SU-DHL-6 (cell line): ENCODE measurements around the gene C5orf24.

Experiments
- EZH2phosphoT487 ChIP-seq: fragments of 200-600 bp; sonication (generic), shearing (Covaris generic); conservative IDR thresholded peaks from 2 replicates; pipeline ENCODE4 v1.6.1; 2018; ENCODE audit warnings: mild to moderate bottlenecking, antibody characterized with exemption, low read length, moderate library complexity, mixed read lengths
- TF ChIP-seq, protein P1 (sequence below): fragments of 200-600 bp; sonication (generic); IDR thresholded peaks from one replicate; pipeline ENCODE4 v1.5.1; 2017; ENCODE audit warnings: antibody characterized with exemption, mild to moderate bottlenecking, low read length, moderate library complexity; ENCODE audit not compliant: insufficient read depth, poor library complexity, severe bottlenecking

DNA sequence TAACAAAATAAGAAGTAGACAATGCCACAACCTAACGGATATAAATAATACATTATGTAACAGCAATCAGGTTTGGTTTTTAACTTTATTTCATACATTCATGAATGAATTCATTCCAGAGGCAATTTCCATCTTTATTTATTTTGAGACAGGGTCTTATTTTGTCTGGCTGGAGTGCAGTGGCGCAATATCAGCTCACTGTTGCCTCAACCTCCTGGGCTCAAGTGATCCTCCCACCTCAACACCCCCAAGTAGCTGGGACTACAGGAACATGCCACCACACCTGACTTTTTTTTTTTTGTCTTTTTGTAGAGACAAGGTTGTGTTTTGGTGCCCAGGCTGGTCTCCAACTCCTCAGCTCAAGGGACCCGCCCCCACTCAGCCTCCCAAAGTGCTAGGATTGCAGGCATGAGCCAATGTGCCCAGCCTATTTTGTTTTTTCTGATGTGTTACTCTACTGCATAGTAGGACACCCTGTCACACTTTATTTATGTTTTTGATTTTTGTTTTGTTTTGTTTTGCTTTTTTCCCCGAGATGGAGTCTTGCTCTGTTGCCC is 26.3 kb upstream of the C5orf24 start:
- TF ChIP-seq, protein P1, sequence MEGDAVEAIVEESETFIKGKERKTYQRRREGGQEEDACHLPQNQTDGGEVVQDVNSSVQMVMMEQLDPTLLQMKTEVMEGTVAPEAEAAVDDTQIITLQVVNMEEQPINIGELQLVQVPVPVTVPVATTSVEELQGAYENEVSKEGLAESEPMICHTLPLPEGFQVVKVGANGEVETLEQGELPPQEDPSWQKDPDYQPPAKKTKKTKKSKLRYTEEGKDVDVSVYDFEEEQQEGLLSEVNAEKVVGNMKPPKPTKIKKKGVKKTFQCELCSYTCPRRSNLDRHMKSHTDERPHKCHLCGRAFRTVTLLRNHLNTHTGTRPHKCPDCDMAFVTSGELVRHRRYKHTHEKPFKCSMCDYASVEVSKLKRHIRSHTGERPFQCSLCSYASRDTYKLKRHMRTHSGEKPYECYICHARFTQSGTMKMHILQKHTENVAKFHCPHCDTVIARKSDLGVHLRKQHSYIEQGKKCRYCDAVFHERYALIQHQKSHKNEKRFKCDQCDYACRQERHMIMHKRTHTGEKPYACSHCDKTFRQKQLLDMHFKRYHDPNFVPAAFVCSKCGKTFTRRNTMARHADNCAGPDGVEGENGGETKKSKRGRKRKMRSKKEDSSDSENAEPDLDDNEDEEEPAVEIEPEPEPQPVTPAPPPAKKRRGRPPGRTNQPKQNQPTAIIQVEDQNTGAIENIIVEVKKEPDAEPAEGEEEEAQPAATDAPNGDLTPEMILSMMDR: no peak
- TF ChIP-seq EZH2phosphoT487: no peak
